WTC11 (cell line): ENCODE data around the gene AQP12A. TPM values are rescaled to one million over a fixed set of nuclear protein-coding genes. Genes with fewer than 3 reads are reported as not detected.

Experiments
- ATAC-seq: fragments of 200-7000 bp; cut with Tn5 transposase; 2 replicates; pipeline ENCODE4 v1.10.0; 2021; ENCODE audit warnings: mild to moderate bottlenecking, moderate library complexity
- CTCF ChIA-PET: fragments of 300-600 bp; sonication (Branson Sonifier 250); formaldehyde crosslinking; loops from one replicate; lab custom pipeline; 2021; ENCODE audit warnings: antibody characterized with exemption; lab: Charles Lee
- POLR2A ChIA-PET: fragments of 350-600 bp; sonication (Branson Sonifier 250); formaldehyde crosslinking; loops from one replicate; lab custom pipeline; 2021; ENCODE audit warnings: antibody characterized with exemption; lab: Charles Lee
- DNase-seq: peaks from one replicate; pipeline ENCODE4 v3.0.0; 2021; ENCODE audit warnings: low spot score
- H3K27ac Mint-ChIP-seq: 2 replicates; pipeline ENCODE4 v1.8.0; 2021; ENCODE audit warnings: mixed read lengths
- H3K27me3 Mint-ChIP-seq: 2 replicates; pipeline ENCODE4 v1.8.0; 2021; ENCODE audit warnings: low read depth, mild to moderate bottlenecking, moderate library complexity, mixed read lengths
- H3K36me3 Mint-ChIP-seq: 2 replicates; pipeline ENCODE4 v1.8.0; 2021; ENCODE audit warnings: mixed read lengths
- H3K4me1 Mint-ChIP-seq: 2 replicates; pipeline ENCODE4 v1.8.0; 2022; ENCODE audit warnings: mixed read lengths
- H3K4me3 Mint-ChIP-seq: 2 replicates; pipeline ENCODE4 v1.8.0; 2021; ENCODE audit warnings: mild to moderate bottlenecking, moderate library complexity, mixed read lengths
- H3K9me3 Mint-ChIP-seq: 2 replicates; pipeline ENCODE4 v1.8.0; 2021; ENCODE audit warnings: mixed read lengths
- AFF4 ChIP-seq: sonication (generic); formaldehyde crosslinking; IDR thresholded peaks from 2 replicates; pipeline ENCODE4 v1.8.1; 2023; ENCODE audit warnings: mild to moderate bottlenecking, missing genetic modification reagents, borderline replicate concordance
- ARID4B ChIP-seq: sonication (generic); formaldehyde crosslinking; IDR thresholded peaks from 2 replicates; pipeline ENCODE4 v1.8.0; 2023; ENCODE audit warnings: missing genetic modification reagents, mild to moderate bottlenecking, borderline replicate concordance
- HMGA2 ChIP-seq: fragments of 250-450 bp; sonication (Bioruptor Pico); IDR thresholded peaks from 2 replicates; pipeline ENCODE4 v1.4.0; 2021; ENCODE audit warnings: mild to moderate bottlenecking, moderate library complexity
- IRF1 ChIP-seq: sonication (generic); formaldehyde crosslinking; IDR thresholded peaks from 2 replicates; pipeline ENCODE4 v1.8.0; 2023; ENCODE audit warnings: missing genetic modification reagents
- NFYB ChIP-seq: sonication (generic); formaldehyde crosslinking; conservative IDR thresholded peaks from 2 replicates; pipeline ENCODE4 v1.8.0; 2022; ENCODE audit warnings: low read depth, missing genetic modification reagents
- PREB ChIP-seq: sonication (generic); formaldehyde crosslinking; IDR thresholded peaks from 2 replicates; pipeline ENCODE4 v1.8.1; 2022; ENCODE audit warnings: mild to moderate bottlenecking, missing genetic modification reagents, moderate library complexity, borderline replicate concordance
- SMAD3 ChIP-seq: sonication (generic); formaldehyde crosslinking; IDR thresholded peaks from 2 replicates; pipeline ENCODE4 v1.8.0; 2022; ENCODE audit warnings: missing genetic modification reagents, mild to moderate bottlenecking, borderline replicate concordance
- ZNF317 ChIP-seq: sonication (generic); formaldehyde crosslinking; IDR thresholded peaks from 2 replicates; pipeline ENCODE4 v1.8.1; 2023; ENCODE audit warnings: low read depth, mild to moderate bottlenecking, moderate library complexity, missing genetic modification reagents, borderline replicate concordance
- ZNF416 ChIP-seq: fragments of 250-450 bp; sonication (Bioruptor Pico); IDR thresholded peaks from 2 replicates; pipeline ENCODE4 v1.9.0; 2021; ENCODE audit warnings: mild to moderate bottlenecking, inconsistent platforms
- ZNF532 ChIP-seq: fragments of 250-450 bp; sonication (Bioruptor Pico); IDR thresholded peaks from 2 replicates; pipeline ENCODE4 v1.9.0; 2021; ENCODE audit warnings: mild to moderate bottlenecking, borderline replicate concordance
- ZSCAN18 ChIP-seq: fragments of 250-450 bp; sonication (Bioruptor Pico); IDR thresholded peaks from 2 replicates; pipeline ENCODE4 v2.1.2; 2022; ENCODE audit warnings: mild to moderate bottlenecking, moderate library complexity
- total RNA-seq: library from RNA; stranded (reverse); gene quantifications from 3 replicates; pipeline ENCODE4 v1.2.3, GENCODE V29; 2021

Gene AQP12A
- total RNA-seq, 1 experiment from 2014 or later: not detected

- H3K27me3 Mint-ChIP-seq: peaks cover 3% of the 10 kb centered on the region
- CTCF ChIA-PET: no interaction called here
- TF ChIP-seq NFYB (CRISPR knock-in tag) (no peak), AFF4 (CRISPR knock-in tag) (no peak), PREB (CRISPR knock-in tag) (no peak), ZNF416 (CRISPR knock-in tag) (no peak), HMGA2 (no peak), ZNF317 (CRISPR knock-in tag) (no peak), ARID4B (no peak), IRF1 (CRISPR knock-in tag) (no peak), ZNF532 (CRISPR knock-in tag) (no peak), SMAD3 (CRISPR knock-in tag) (no peak), ZSCAN18 (no peak)
- TF ChIP-seq, all 79 proteins: peak for 0
- H3K36me3 Mint-ChIP-seq: no peaks in the 10 kb centered on the region
- H3K9me3 Mint-ChIP-seq: no peaks in the 10 kb centered on the region
- no peak for DNase-seq
- no peak for ATAC-seq
- no peak overlapping the region for H3K27ac Mint-ChIP-seq
- POLR2A ChIA-PET: no interaction called here
- H3K4me1 Mint-ChIP-seq: no peaks in the 10 kb centered on the region; the same call in 1 of the 2 replicates
- H3K4me3 Mint-ChIP-seq: no peak overlapping the region
Observed at GRCh38 chr2:240644171-240644651, 47.5 kb upstream of the AQP12A start.
